Parathyroid adenoma (tissue), 2 donors: Measurements from ENCODE around the gene LARGE1.

Experiments
- H2AFZ ChIP-seq: fragments of 300-600 bp; sonication (generic); one replicate; pipeline ENCODE4 v1.7.0; 2017; ENCODE audit warnings: antibody characterized with exemption, mild to moderate bottlenecking
- H3K27ac ChIP-seq: fragments of 300-600 bp; sonication (generic); one replicate; pipeline ENCODE4 v1.7.0; 2017
- H3K27me3 ChIP-seq: fragments of 300-600 bp; sonication (generic); one replicate; pipeline ENCODE4 v1.7.0; 2017; ENCODE audit warnings: low read length; ENCODE audit not compliant: control insufficient read depth, insufficient read depth
- H3K36me3 ChIP-seq: fragments of 300-600 bp; sonication (generic); one replicate; pipeline ENCODE4 v1.7.0; 2017; ENCODE audit warnings: low read length; ENCODE audit not compliant: control insufficient read depth, insufficient read depth
- H3K4me1 ChIP-seq: fragments of 300-600 bp; sonication (generic); one replicate; pipeline ENCODE4 v1.7.0; 2017; ENCODE audit warnings: control low read depth
- H3K4me2 ChIP-seq: fragments of 300-600 bp; sonication (generic); one replicate; pipeline ENCODE4 v1.7.0; 2017; ENCODE audit warnings: low read length
- H3K4me3 ChIP-seq: fragments of 300-600 bp; sonication (generic); one replicate; pipeline ENCODE4 v1.7.0; 2017; ENCODE audit warnings: low read depth, low read length
- H3K79me2 ChIP-seq: fragments of 300-600 bp; sonication (generic); one replicate; pipeline ENCODE4 v1.7.0; 2017; ENCODE audit warnings: control low read depth
- H3K9ac ChIP-seq: fragments of 300-600 bp; sonication (generic); one replicate; pipeline ENCODE4 v1.7.0; 2017; ENCODE audit warnings: mild to moderate bottlenecking
- H3K9me3 ChIP-seq: fragments of 300-600 bp; sonication (generic); one replicate; pipeline ENCODE4 v1.7.0; 2017; ENCODE audit warnings: low read length; ENCODE audit not compliant: control insufficient read depth
- TF ChIP-seq, protein P1 (sequence below): fragments of 300-600 bp; sonication (generic); IDR thresholded peaks from one replicate; pipeline ENCODE4 v1.7.0; 2017; ENCODE audit warnings: antibody characterized with exemption, mild to moderate bottlenecking
- donor health status: primary hyperparathyroidism.

Gene LARGE1

DNA sequence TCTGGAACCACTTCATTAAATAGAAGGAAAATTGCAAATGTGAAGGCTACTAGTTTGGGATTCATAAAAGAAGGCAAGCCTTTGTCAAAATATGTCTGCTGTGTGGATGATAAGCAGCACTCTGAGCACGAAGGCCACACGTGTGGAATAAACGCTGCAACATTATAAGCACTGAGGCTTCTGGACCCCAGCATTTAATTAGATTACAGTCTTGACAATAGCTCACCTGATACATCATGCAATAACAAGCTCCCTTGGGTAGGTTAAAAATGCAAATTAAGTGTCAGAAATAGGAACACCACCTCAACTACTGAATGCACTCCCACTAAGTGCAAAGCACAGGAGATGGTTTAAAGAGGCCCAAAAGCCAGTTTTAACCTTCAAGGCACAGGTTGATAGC lies 179.3 kb downstream of the LARGE1 start:
- H2AFZ ChIP-seq, result no peak overlapping the region
- H3K36me3 ChIP-seq, result no peaks in the 10 kb centered on the region
- H3K4me2 ChIP-seq, result no peak overlapping the region
- H3K9me3 ChIP-seq, result no peaks in the 10 kb centered on the region
- no peak overlapping the region for H3K9ac ChIP-seq
- no peak overlapping the region for H3K4me3 ChIP-seq
- no peak overlapping the region for H3K27ac ChIP-seq
- H3K4me1 ChIP-seq, result no peaks in the 10 kb centered on the region
- no peaks in the 10 kb centered on the region for H3K27me3 ChIP-seq
- H3K79me2 ChIP-seq, result no peaks in the 10 kb centered on the region
- TF ChIP-seq, protein P1, sequence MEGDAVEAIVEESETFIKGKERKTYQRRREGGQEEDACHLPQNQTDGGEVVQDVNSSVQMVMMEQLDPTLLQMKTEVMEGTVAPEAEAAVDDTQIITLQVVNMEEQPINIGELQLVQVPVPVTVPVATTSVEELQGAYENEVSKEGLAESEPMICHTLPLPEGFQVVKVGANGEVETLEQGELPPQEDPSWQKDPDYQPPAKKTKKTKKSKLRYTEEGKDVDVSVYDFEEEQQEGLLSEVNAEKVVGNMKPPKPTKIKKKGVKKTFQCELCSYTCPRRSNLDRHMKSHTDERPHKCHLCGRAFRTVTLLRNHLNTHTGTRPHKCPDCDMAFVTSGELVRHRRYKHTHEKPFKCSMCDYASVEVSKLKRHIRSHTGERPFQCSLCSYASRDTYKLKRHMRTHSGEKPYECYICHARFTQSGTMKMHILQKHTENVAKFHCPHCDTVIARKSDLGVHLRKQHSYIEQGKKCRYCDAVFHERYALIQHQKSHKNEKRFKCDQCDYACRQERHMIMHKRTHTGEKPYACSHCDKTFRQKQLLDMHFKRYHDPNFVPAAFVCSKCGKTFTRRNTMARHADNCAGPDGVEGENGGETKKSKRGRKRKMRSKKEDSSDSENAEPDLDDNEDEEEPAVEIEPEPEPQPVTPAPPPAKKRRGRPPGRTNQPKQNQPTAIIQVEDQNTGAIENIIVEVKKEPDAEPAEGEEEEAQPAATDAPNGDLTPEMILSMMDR, result no peak

DNA sequence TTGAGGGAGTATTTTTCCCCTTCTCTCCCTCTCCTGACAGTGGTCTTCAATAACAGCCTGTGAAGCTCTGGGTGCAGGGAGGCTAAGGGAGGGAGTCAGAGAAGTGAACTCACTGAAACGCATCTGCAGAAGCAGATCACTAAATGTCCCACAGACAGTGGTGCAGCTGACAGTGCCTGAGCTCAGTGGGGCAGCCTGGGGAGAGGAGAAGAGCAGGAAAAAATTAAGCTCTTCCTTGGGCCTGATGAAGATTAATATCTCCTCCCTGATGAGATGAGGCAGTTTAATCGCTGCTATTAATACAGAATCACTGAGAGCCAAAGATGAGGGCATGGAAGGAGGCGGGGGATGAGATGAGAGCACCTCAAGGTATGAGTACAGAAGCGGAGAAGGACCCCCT lies 180.8 kb downstream of the LARGE1 start:
- TF ChIP-seq, protein P1, result no peak
- no peak overlapping the region for H3K4me2 ChIP-seq

DNA sequence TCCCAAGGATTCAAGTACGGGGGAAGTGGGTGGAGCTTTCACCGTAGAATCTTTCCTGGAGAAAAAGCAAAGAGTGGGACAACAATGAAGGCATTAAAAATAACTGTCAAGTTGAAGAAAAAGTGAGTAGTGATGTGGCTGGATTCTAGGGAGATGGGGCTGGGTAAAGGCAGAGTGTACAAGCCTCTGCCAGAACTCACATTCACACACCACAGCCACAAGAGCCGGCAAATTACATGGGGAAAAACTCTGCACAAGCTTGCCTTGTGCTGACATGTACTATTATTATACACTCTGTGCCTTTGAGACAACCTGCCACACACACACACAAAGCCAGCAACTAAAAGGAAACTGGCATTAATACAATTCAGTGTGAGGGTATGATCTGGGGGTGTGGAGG lies 182.6 kb downstream of the LARGE1 start:
- Histone ChIP-seq H3K36me3 (no peaks in the 10 kb centered on the region), H3K9ac (no peak overlapping the region), H3K27ac (no peak overlapping the region), H3K4me3 (no peak overlapping the region), H3K9me3 (no peaks in the 10 kb centered on the region), H3K4me1 (no peaks in the 10 kb centered on the region), H3K79me2 (no peaks in the 10 kb centered on the region), H2AFZ (no peak overlapping the region), H3K4me2 (no peak overlapping the region), H3K27me3 (no peaks in the 10 kb centered on the region)
- TF ChIP-seq, protein P1, result no peak

More for the DNA sequence above, 180.8 kb downstream of the LARGE1 start:
- Histone ChIP-seq H3K27ac (no peak overlapping the region), H3K9ac (no peak overlapping the region), H3K36me3 (no peaks in the 10 kb centered on the region), H3K4me3 (no peak overlapping the region), H3K9me3 (no peaks in the 10 kb centered on the region), H3K4me1 (no peaks in the 10 kb centered on the region), H3K27me3 (no peaks in the 10 kb centered on the region), H3K79me2 (no peaks in the 10 kb centered on the region), H2AFZ (no peak overlapping the region)

DNA sequence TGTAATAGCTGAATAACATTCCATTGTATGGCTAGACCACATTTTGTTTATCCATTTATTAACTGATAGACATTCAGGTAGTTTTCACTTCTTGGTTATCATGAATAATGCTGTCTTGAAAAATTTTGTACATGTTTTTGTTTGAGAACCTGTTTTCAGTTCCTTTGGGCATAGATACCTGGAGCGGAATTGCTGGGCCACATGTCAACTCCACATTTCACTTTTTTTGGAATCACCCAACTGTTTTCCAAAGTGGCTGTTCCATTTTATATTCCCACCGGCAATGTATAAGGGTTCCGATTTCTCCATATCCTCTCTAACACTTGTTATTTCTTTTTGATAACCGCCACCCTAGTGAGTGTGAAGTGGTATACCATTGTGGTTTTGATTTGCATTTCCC lies 184.3 kb downstream of the LARGE1 start:
- Histone ChIP-seq H3K9ac (no peak overlapping the region), H3K79me2 (no peaks in the 10 kb centered on the region), H3K4me2 (no peak overlapping the region), H3K27me3 (no peaks in the 10 kb centered on the region), H3K4me3 (no peak overlapping the region), H2AFZ (no peak overlapping the region), H3K36me3 (no peaks in the 10 kb centered on the region), H3K27ac (no peak overlapping the region), H3K4me1 (no peaks in the 10 kb centered on the region), H3K9me3 (no peaks in the 10 kb centered on the region)
- TF ChIP-seq, protein P1, result no peak

DNA sequence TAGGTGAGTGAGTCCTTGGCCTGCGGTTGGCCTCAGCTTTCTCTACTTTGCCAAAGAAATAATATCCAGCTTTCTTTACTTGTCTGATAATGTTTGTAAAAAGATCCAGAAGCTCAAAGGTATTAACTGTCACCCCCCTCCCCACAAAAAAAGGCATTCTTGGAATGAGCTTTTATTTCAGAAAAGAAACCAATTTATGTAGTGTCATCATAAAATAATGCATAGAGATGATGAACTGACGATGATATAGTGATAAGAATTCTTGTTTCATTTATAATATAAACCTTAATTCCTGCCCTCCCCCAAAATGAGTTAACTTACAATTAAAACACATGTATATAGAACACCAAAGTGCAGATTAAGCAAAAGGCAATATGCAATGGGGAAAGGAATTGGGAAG lies 191.4 kb downstream of the LARGE1 start:
- Histone ChIP-seq H3K9me3 (no peaks in the 10 kb centered on the region), H3K4me2 (no peak overlapping the region), H3K9ac (no peak overlapping the region), H3K27me3 (no peaks in the 10 kb centered on the region), H3K27ac (no peak overlapping the region), H2AFZ (no peak overlapping the region), H3K4me3 (no peak overlapping the region), H3K36me3 (no peaks in the 10 kb centered on the region), H3K4me1 (no peaks in the 10 kb centered on the region), H3K79me2 (no peaks in the 10 kb centered on the region)
- TF ChIP-seq, protein P1, result no peak
